Measurements from ENCODE around the gene APOL2.
"Not testable (repeated sequence)": the region's sequence is repeated elsewhere in the genome, so short reads cannot be mapped to it uniquely, and the experiment has no call there.

DNA sequence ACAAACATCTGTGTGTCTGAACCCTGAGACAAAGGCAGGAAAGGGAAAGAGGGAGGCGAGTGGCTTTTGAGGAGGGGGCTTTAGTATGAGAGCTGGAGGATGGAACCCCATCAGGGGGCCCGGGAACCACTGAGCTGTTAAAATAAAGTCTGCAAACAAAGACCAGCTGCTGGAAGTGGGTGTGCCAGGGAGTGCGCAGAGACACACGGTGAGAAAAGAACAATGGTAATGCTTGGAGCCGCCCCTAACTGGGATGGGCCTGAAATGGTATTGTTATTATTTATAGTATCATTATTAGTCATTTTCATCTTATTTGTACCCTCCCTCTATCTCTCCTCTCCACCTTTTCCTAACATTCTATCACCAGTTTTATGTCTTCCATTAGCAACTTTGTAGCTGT lies 16.2 kb upstream of the APOL2 start:
- TF ChIP-seq, protein P1, sequence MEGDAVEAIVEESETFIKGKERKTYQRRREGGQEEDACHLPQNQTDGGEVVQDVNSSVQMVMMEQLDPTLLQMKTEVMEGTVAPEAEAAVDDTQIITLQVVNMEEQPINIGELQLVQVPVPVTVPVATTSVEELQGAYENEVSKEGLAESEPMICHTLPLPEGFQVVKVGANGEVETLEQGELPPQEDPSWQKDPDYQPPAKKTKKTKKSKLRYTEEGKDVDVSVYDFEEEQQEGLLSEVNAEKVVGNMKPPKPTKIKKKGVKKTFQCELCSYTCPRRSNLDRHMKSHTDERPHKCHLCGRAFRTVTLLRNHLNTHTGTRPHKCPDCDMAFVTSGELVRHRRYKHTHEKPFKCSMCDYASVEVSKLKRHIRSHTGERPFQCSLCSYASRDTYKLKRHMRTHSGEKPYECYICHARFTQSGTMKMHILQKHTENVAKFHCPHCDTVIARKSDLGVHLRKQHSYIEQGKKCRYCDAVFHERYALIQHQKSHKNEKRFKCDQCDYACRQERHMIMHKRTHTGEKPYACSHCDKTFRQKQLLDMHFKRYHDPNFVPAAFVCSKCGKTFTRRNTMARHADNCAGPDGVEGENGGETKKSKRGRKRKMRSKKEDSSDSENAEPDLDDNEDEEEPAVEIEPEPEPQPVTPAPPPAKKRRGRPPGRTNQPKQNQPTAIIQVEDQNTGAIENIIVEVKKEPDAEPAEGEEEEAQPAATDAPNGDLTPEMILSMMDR (IDR thresholded peaks at IDR 0.05) = not testable (repeated sequence)
- TF ChIP-seq POLR2A (IDR thresholded peaks at IDR 0.05) = not testable (repeated sequence)
